Measurements from ENCODE around the gene PPP1R36. TPM values are rescaled to one million over a fixed set of nuclear protein-coding genes. Genes with fewer than 3 reads are reported as not detected.

PPP1R36 gene
- total RNA-seq, 2 experiments from 2014 or later = 0.29 TPM; not detected in 1

DNA sequence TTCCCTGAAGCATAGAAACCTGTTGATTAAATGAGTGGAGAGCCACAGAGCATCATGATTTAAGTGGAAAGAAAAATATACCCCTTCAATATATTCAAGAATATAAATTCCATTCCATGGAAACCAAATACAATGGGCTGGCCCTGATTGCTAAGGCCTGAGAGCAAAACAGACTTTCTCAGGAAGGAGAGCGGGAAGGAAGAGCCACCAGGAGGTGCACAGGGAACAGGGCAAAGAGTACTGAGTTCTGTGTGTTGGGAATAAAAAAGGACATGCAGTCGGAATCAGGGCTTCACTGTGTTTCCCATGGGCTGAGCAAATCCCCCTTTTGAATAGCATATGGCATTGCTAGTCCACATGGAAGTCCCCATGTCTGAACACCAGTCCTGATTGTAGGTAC, 84.8 kb downstream of the PPP1R36 start:
- TF ChIP-seq, protein P1, sequence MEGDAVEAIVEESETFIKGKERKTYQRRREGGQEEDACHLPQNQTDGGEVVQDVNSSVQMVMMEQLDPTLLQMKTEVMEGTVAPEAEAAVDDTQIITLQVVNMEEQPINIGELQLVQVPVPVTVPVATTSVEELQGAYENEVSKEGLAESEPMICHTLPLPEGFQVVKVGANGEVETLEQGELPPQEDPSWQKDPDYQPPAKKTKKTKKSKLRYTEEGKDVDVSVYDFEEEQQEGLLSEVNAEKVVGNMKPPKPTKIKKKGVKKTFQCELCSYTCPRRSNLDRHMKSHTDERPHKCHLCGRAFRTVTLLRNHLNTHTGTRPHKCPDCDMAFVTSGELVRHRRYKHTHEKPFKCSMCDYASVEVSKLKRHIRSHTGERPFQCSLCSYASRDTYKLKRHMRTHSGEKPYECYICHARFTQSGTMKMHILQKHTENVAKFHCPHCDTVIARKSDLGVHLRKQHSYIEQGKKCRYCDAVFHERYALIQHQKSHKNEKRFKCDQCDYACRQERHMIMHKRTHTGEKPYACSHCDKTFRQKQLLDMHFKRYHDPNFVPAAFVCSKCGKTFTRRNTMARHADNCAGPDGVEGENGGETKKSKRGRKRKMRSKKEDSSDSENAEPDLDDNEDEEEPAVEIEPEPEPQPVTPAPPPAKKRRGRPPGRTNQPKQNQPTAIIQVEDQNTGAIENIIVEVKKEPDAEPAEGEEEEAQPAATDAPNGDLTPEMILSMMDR (IDR thresholded peaks at IDR 0.05) = no peak
- Mint-ChIP-seq H3K36me3 (ENCODE audit: low read depth) (no peaks in the 10 kb centered on the region), H3K4me1 (ENCODE audit: low read depth) (peaks cover 6% of the 10 kb centered on the region), H3K9me3 (no peaks in the 10 kb centered on the region), H3K27ac (no peak overlapping the region), H3K27me3 (peaks cover 2% of the 10 kb centered on the region), H3K4me3 (no peak overlapping the region)
- intact Hi-C loops (cut with micrococcal nuclease) = no loop called here
- CTCF ChIA-PET = no interaction called here
- POLR2A ChIA-PET = no interaction called here
- no peak for ATAC-seq
- DNase-seq = no peak

DNA sequence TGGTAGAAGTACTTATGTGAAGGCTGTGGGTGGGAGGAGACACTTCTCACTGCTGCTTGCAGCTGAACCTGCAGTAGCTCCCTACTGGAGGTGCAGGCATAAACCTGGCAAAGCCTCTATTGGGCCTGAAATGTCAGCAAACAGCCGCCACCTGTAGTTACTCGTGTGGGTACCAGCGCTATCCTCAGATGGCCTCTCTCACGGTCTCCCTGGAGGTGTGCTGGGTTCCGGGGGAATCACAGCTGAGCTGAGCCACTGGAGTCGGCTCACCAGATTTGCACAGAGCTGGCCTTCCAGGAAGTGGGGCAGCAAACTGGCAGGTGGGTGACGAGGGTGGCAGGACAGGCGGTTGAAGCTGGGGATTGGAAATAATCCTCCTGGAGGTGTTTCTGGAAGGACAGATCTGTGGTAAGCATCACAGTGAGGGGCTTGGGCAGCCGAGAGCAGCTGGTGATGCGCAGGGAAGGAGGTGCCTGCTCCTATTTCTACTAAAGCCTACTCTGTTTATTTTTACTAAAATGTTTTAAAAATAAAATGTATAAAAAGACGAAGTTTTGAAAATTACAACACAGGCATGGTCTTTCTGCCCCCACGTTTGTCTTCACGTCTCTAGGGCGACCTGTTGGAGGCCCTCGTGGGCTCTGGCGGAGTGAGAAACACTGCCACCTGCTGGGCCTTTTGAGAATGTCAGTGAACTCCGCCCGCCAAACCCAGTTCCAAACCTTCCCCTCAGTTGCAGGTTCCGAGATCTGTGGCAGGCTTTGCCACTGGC, 86.6 kb downstream of the PPP1R36 start:
- H3K27ac Mint-ChIP-seq = no peak overlapping the region
- peak; percentile 97 for ATAC-seq
- peaks cover 2% of the 10 kb centered on the region for H3K27me3 Mint-ChIP-seq
- peak; percentile 80 for DNase-seq
- intact Hi-C loops (cut with micrococcal nuclease) = loop anchor here (5.0 kb wide), 1 partner anchor 294 kb away; no protein-coding TSS in a partner anchor
- ChIA-PET CTCF (interaction anchor here (0.5 to 3.4 kb wide), 70 partner anchors 8 to 313 kb away, joined by 3 to 48 read pairs (median 4); partner anchors contain the start of genes HSPA2, MTHFD1 and PLEKHG3), POLR2A (no interaction called here)
- peaks cover 6% of the 10 kb centered on the region for H3K4me1 Mint-ChIP-seq (ENCODE audit: low read depth)
- no peaks in the 10 kb centered on the region for H3K36me3 Mint-ChIP-seq (ENCODE audit: low read depth)
- H3K9me3 Mint-ChIP-seq = no peaks in the 10 kb centered on the region
- TF ChIP-seq, protein P1 (IDR thresholded peaks at IDR 0.05) = peak; percentile 88
- no peak overlapping the region for H3K4me3 Mint-ChIP-seq

DNA sequence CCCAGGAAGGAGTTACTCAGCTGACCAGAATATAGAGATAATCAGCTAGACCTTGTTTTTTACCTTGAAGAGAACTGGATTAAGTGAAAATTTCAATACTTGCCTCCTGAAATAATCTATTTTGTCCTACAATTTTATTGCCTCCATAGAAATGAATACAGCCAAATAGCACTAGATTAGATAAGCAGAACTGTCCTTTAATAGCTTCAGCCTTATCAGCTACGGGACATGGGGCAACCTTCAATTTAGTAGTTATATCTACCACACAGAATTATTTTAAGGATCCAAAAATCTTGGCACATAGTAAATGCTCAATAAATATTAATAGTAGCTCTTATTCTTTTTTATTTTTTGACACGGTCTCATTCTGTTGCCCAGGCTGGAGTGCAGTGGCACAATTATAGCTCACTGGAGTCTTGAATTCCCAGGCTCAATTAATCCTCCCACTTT, 87.2 kb downstream of the PPP1R36 start:
- POLR2A ChIA-PET = interaction anchor here (1.2 kb wide), 1 partner anchor 133 kb away, joined by 3 read pairs; the partner anchor contains the start of gene ZBTB1
- DNase-seq (no peak), ATAC-seq (no peak)
- Mint-ChIP-seq H3K4me3 (no peak overlapping the region), H3K4me1 (ENCODE audit: low read depth) (peaks cover 6% of the 10 kb centered on the region), H3K36me3 (ENCODE audit: low read depth) (no peaks in the 10 kb centered on the region), H3K27me3 (peaks cover 2% of the 10 kb centered on the region), H3K27ac (no peak overlapping the region), H3K9me3 (no peaks in the 10 kb centered on the region)
- intact Hi-C loops (cut with micrococcal nuclease) = loop anchor here (5.0 kb wide), 1 partner anchor 295 kb away; no protein-coding TSS in a partner anchor
- TF ChIP-seq, protein P1 (IDR thresholded peaks at IDR 0.05) = peak; percentile 34
- CTCF ChIA-PET = interaction anchor here (0.7 to 3.4 kb wide), 57 partner anchors 8 to 314 kb away, joined by 3 to 48 read pairs (median 5); partner anchors contain the start of genes HSPA2, MTHFD1 and PLEKHG3

DNA sequence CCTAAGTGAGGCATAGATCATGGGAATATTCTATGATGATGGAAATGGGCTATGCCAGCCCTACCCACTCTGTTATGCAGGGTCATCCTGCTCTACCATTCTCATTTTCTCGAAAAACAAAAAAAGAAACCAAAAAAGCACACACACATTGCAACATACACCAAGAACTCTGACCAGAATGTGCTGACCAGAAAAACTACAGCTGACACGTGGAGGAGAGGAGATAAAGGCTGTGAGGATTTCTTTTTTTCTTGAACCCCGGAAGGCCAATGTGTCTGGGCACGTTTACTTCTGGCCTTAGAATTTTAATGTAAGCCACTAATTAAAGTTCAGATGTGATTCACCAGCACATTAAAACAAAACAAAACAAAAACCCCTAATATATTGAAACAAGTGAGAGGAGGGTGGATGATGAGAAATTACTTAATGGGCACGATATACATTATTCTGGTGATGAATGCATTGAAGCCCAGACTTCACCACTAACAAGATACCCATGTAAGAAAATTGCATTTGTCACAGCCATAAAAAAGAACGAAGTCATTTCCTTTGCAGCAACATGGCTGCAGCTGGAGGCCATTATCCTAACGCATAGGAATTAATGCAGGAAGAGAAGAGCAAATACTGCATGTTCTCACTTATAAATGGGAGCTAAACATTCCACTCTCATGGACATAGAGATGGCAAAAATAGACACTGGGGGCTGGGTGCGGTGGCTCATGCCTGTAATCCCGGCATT, 88.1 kb downstream of the PPP1R36 start:
- ATAC-seq (no peak), DNase-seq (no peak)
- TF ChIP-seq, protein P1 (IDR thresholded peaks at IDR 0.05) = no peak
- H3K9me3 Mint-ChIP-seq = no peaks in the 10 kb centered on the region
- intact Hi-C loops (cut with micrococcal nuclease) = loop anchor here (5.0 kb wide), 1 partner anchor 296 kb away; no protein-coding TSS in a partner anchor
- peaks cover 2% of the 10 kb centered on the region for H3K27me3 Mint-ChIP-seq
- H3K4me3 Mint-ChIP-seq = no peak overlapping the region
- POLR2A ChIA-PET = interaction anchor here (1.2 kb wide), 1 partner anchor 133 kb away, joined by 3 read pairs; the partner anchor contains the start of gene ZBTB1
- peaks cover 6% of the 10 kb centered on the region for H3K4me1 Mint-ChIP-seq (ENCODE audit: low read depth)
- H3K27ac Mint-ChIP-seq = no peak overlapping the region
- CTCF ChIA-PET = interaction anchor here (0.7 to 3.4 kb wide), 29 partner anchors 8 to 307 kb away, joined by 3 to 48 read pairs (median 6); partner anchors contain the start of gene HSPA2
- H3K36me3 Mint-ChIP-seq (ENCODE audit: low read depth) = no peaks in the 10 kb centered on the region
